ENCODE data around the gene REXO4. TPM values are rescaled to one million over a fixed set of nuclear protein-coding genes. Genes with fewer than 3 reads are reported as not detected.
"Not testable (repeated sequence)": the region's sequence is repeated elsewhere in the genome, so short reads cannot be mapped to it uniquely, and the experiment has no call there.

REXO4 gene
- total and polyA plus RNA-seq, 4 donors, result 7.4 to 12.1 (median 9.1) TPM

- H3K4me1 ChIP-seq (ENCODE audit: control insufficient read depth in 4 of 4, insufficient read depth in 4 of 4, low read length in 3 of 4); DNase-seq (ENCODE audit: low spot score); H3K9me3 ChIP-seq (ENCODE audit: control insufficient read depth in 4 of 4, low read length in 3 of 4); H3K36me3 ChIP-seq (ENCODE audit: control insufficient read depth in 4 of 4, insufficient read depth in 3 of 4, low read depth in 1 of 4, low read length in 3 of 4); H3K27me3 ChIP-seq (ENCODE audit: control insufficient read depth in 4 of 4, insufficient read depth in 4 of 4, low read length in 3 of 4); H3K9ac ChIP-seq (ENCODE audit: low read depth in 1 of 2, low read length in 2 of 2); H3K4me3 ChIP-seq (ENCODE audit: low read depth in 1 of 3, low read length in 3 of 3); H3K27ac ChIP-seq (ENCODE audit: low read depth in 1 of 2, low read length in 2 of 2): not testable (repeated sequence)
- 94% methylated on average over 3 of the region's 3 CpGs for WGBS
These were observed 25.5 kb downstream of the REXO4 start for GRCh38 chr9:133392308-133392707.

GRCh38 chr9:133391449-133391848 lies 26.4 kb downstream of the REXO4 start:
- not testable (repeated sequence) for H3K27ac ChIP-seq (ENCODE audit: low read depth in 1 of 2, low read length in 2 of 2); DNase-seq (ENCODE audit: low spot score); H3K27me3 ChIP-seq (ENCODE audit: control insufficient read depth in 4 of 4, insufficient read depth in 4 of 4, low read length in 3 of 4); H3K9ac ChIP-seq (ENCODE audit: low read depth in 1 of 2, low read length in 2 of 2); H3K4me1 ChIP-seq (ENCODE audit: control insufficient read depth in 4 of 4, insufficient read depth in 4 of 4, low read length in 3 of 4); H3K4me3 ChIP-seq (ENCODE audit: low read depth in 1 of 3, low read length in 3 of 3); H3K9me3 ChIP-seq (ENCODE audit: control insufficient read depth in 4 of 4, low read length in 3 of 4); H3K36me3 ChIP-seq (ENCODE audit: control insufficient read depth in 4 of 4, insufficient read depth in 3 of 4, low read depth in 1 of 4, low read length in 3 of 4)
- 28% methylated on average over 3 of the region's 4 CpGs for WGBS

GRCh38 chr9:133390713-133391112 lies 27.1 kb downstream of the REXO4 start:
- H3K4me1 ChIP-seq (ENCODE audit: control insufficient read depth in 4 of 4, insufficient read depth in 4 of 4, low read length in 3 of 4), result no peaks in the 10 kb centered on the region

More at GRCh38 chr9:133390713-133391112, 27.1 kb downstream of the REXO4 start:
- WGBS, result 80% methylated on average over 7 of the region's 7 CpGs
- H3K27ac ChIP-seq (ENCODE audit: low read depth in 1 of 2, low read length in 2 of 2), result no peak overlapping the region
- no peaks in the 10 kb centered on the region for H3K36me3 ChIP-seq (ENCODE audit: control insufficient read depth in 4 of 4, insufficient read depth in 3 of 4, low read depth in 1 of 4, low read length in 3 of 4)
- H3K4me3 ChIP-seq (ENCODE audit: low read depth in 1 of 3, low read length in 3 of 3), result no peak overlapping the region
- H3K9ac ChIP-seq (ENCODE audit: low read depth in 1 of 2, low read length in 2 of 2), result no peak overlapping the region
- no peak for DNase-seq (ENCODE audit: low spot score)
- TF ChIP-seq JUND (IDR thresholded peaks at IDR 0.05) (no peak), RAD21 (IDR thresholded peaks at IDR 0.05) (no peak), MAX (IDR thresholded peaks at IDR 0.05) (no peak), NR2F2 (IDR thresholded peaks at IDR 0.05) (no peak), FOXA2 (IDR thresholded peaks at IDR 0.05) (no peak), HNF4G (IDR thresholded peaks at IDR 0.05) (no peak), ZBTB33 (IDR thresholded peaks at IDR 0.05) (no peak), YY1 (IDR thresholded peaks at IDR 0.05) (no peak), GABPA (IDR thresholded peaks at IDR 0.05 in 1 of 2, conservative IDR thresholded peaks at IDR 0.05 in 1 of 2) (no peak), ATF3 (IDR thresholded peaks at IDR 0.05) (no peak), RXRA (IDR thresholded peaks at IDR 0.05) (no peak), FOXA1 (IDR thresholded peaks at IDR 0.05) (no peak), HNF4A (conservative IDR thresholded peaks at IDR 0.05) (no peak), CTCF (IDR thresholded peaks at IDR 0.05; ENCODE audit: low read depth, low read length, missing input control) (no peak)
- H3K9me3 ChIP-seq (ENCODE audit: control insufficient read depth in 4 of 4, low read length in 3 of 4), result no peaks in the 10 kb centered on the region
- H3K27me3 ChIP-seq (ENCODE audit: control insufficient read depth in 4 of 4, insufficient read depth in 4 of 4, low read length in 3 of 4), result no peaks in the 10 kb centered on the region
